Heart right ventricle (tissue), 16 donors: ENCODE measurements around the gene ME3. TPM values are rescaled to one million over a fixed set of nuclear protein-coding genes. Genes with fewer than 3 reads are reported as not detected.
"Not testable (repeated sequence)": the region's sequence is repeated elsewhere in the genome, so short reads cannot be mapped to it uniquely, and the experiment has no call there.

Experiments used
- ATAC-seq, 8 donors: fragments of 200-7000 bp; cut with Tn5 transposase; one replicate each; pipeline ENCODE4 v1.9.1; 2020; ENCODE audit warnings: mild to moderate bottlenecking in 8 of 8, moderate library complexity in 8 of 8, moderate number of reproducible peaks in 1 of 8
- DNase-seq, 2 donors: peaks; one replicate each; pipeline ENCODE4 v3.0.0-alpha.2; 2020
- H3K27ac ChIP-seq, 10 donors: fragments of 200-600 bp; sonication (generic) in 2 of 10; one replicate each; pipeline versions ENCODE4 v1.5.0 to v1.8.0; 2020 to 2022; ENCODE audit warnings: mild to moderate bottlenecking in 3 of 10
- H3K27me3 ChIP-seq, 7 donors: fragments of 200-600 bp; one replicate each; pipeline ENCODE4 v1.8.0; 2021 to 2022; ENCODE audit warnings: mild to moderate bottlenecking in 2 of 7
- H3K36me3 ChIP-seq, 9 donors: fragments of 200-600 bp; sonication (generic) in 1 of 9; one replicate each; pipeline versions ENCODE4 v1.5.0 to v1.8.0; 2020 to 2022; ENCODE audit warnings: mild to moderate bottlenecking in 2 of 9
- H3K4me1 ChIP-seq, 9 donors: fragments of 200-600 bp; sonication (generic) in 1 of 9; one replicate each; pipeline versions ENCODE4 v1.5.0 to v1.8.0; 2020 to 2022; ENCODE audit warnings: mild to moderate bottlenecking in 4 of 9
- H3K4me3 ChIP-seq, 10 donors: fragments of 200-600 bp; sonication (generic) in 2 of 10; one replicate each; pipeline versions ENCODE4 v1.5.0 to v1.8.0; 2020 to 2022; ENCODE audit warnings: mild to moderate bottlenecking in 7 of 10, moderate library complexity in 2 of 10
- H3K9me3 ChIP-seq, 11 donors: fragments of 200-600 bp in 10 of 11; sonication (generic) in 2 of 11; one replicate each; pipeline versions ENCODE4 v1.5.0 to v1.8.0; 2013 to 2022; ENCODE audit warnings: mild to moderate bottlenecking in 2 of 11, control low read depth in 1 of 11, moderate library complexity in 1 of 11
- CTCF ChIP-seq, 9 donors: fragments of 200-600 bp; sonication (generic) in 2 of 9; IDR thresholded peaks; one replicate each; pipeline versions ENCODE4 v1.5.0 to v1.8.0; 2021 to 2022; ENCODE audit warnings: antibody characterized with exemption in 9 of 9, mild to moderate bottlenecking in 5 of 9, moderate library complexity in 1 of 9
- WGBS, 2 donors: extraction: QIAGEN DNeasy Blood & Tissue Kit; methylation state at CpG; one replicate each; pipeline ENCODE4 v1.1.7; 2013; ENCODE audit warnings: inconsistent platforms in 1 of 2; 5-methylcytosine and 5-hydroxymethylcytosine counted together
- intact Hi-C, 10 donors: fragments of 100-400 bp; cut with DNase I; formaldehyde crosslinking; loops; one replicate each; pipeline versions ENCODE4 v1.11.1 to v1.14.2; 2022
- polyA plus RNA-seq, 2 donors: library from polyadenylated mRNA; stranded (reverse); fragments of 200-250 nt; gene quantifications; one replicate each; pipeline ENCODE4 v1.2.3, GENCODE V29; 2013
- total RNA-seq, 10 donors: library from RNA; stranded (reverse); fragmentation: NEBNext Ultra II Directional in 3 of 10; extraction: Animal tissue kit (Norgen Biotek cat#: 25700) in 3 of 10; gene quantifications; one replicate each; pipeline versions ENCODE4 v1.2.1 to v1.2.4, GENCODE V29; 2021 to 2023
- donor health status: Arrhythmogenic right ventricular cardiomyopathy.
- donor health status: ischemic (EF 13 %, LVEDD 7.1; RV severe dilation, severe dysfunction).
- donor health status: healthy with polysubstance abuse.
- donor health status: DM: no; HTN: yes; CAD: no.
- donor health status: DM: no; HTN: no; CAD: no.
- donor health status: ischemic (EF 25% LVEDD 6.9; RV normal size, moderate dysfunction).
- donor health status: ischemic (EF 25% LVEDD 5.7; RV mildly dilated, moderate dysfunction).
- donor health status: healthy.
- donor health status: DM: yes; HTN: yes; CAD: no.
- donor health status: Ischemic cardiomyopathy.
- donor health status: ischemic (EF 35%, LVEDD 5.7; RV mildly dilated, moderate dysfunction).
- donor health status: nonischemic (EF 11% LVEDD 7.7; RV severe dilation, severe dysfunction).
- donor health status: DM: yes; HTN: yes; CAD: no.
- donor health status: PGD.
- donor health status: ischemic (EF 29% LVEDD 5.4; RV normal size, mild dysfunction).
- donor health status: nonischemic (EF 23%, LVEDD 6.1; RV moderate dilation, normal function).

The ME3 gene
- total and polyA plus RNA-seq, 12 donors: 17.2 to 46.8 (median 33.7) TPM

DNA sequence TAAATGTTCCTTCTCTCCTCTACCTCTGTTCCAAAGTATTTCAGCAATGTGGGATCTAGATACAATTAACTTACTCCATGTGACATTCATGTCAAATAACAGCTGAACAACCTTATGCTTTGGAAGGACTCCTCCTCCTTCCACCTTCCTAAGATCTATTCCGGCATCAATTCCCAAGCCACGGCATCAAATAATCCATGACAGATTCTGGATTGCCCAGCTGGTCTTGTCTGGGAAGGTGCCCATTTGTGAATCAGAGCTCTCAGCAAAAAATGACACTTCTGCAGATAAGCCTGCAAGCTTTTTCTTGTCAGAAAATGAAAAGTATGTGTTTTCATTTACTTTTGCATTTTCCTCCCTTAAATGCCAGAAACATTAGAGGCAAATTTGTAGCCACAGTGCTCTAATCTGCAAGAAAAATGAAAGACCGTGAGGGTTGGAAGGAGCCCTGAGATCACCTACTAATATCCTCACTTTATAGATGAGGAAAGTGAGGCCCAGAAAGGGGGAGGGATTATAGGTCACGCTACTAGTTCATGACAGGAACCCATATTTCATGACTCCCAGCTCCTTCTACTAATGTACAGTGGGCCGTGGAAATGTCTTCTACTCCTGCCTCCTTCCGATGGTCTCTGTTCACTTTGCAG, 124.0 kb downstream of the ME3 start:
- Histone ChIP-seq H3K9me3 (no peaks in the 10 kb centered on the region), H3K27ac (peak overlapping the region; percentile 33 to 83 (median 65)), H3K4me3 (no peak overlapping the region), H3K4me1 (peaks cover 7 to 58% (median 33%) of the 10 kb centered on the region in 9 donors), H3K36me3 (no peaks in the 10 kb centered on the region), H3K27me3 (no peaks in the 10 kb centered on the region)
- WGBS, 2 donors: 67 to 72% methylated on average over 6 of the region's 6 CpGs
- no peak for TF ChIP-seq CTCF (IDR thresholded peaks at IDR 0.05)
- intact Hi-C loops: loop anchor here in 1 of 10 donors (5.0 kb wide), 1 partner anchor 39 kb away; no protein-coding TSS in a partner anchor
- DNase-seq: no peak
- ATAC-seq: peak in 4 of 8 donors; percentile 16 to 27 (median 19)

DNA sequence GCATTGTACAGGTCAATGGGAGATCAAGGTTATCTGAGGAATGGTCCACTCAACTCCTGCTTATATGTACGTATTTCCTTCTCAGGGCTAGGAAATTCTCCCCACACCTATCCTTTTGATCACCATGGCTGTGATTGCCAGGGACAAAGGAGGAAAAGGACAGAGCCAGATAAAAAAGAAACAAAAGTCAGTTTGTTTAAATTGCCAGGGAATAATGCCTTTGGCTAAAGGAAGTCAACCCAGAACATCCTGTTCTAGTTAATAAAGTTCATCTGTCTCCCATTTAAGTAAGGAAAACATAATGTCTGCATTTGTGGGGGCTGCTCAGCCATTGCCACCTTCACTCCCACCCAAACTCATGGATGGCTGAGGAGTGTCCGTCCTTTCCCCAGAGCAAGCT, 124.7 kb downstream of the ME3 start:
- ATAC-seq (peak in 7 of 8 donors; percentile 67 to 91 (median 70)), DNase-seq (no peak)
- H3K4me3 ChIP-seq: no peak overlapping the region
- TF ChIP-seq CTCF (IDR thresholded peaks at IDR 0.05): no peak
- no peaks in the 10 kb centered on the region for H3K9me3 ChIP-seq
- 46 to 67% methylated on average over 2 of the region's 2 CpGs for WGBS, 2 donors
- intact Hi-C loops: loop anchor here in 1 of 10 donors (5.0 kb wide), 1 partner anchor 40 kb away; no protein-coding TSS in a partner anchor
- H3K27me3 ChIP-seq: no peaks in the 10 kb centered on the region
- H3K4me1 ChIP-seq: peaks cover 7 to 51% (median 33%) of the 10 kb centered on the region in 9 donors
- no peaks in the 10 kb centered on the region for H3K36me3 ChIP-seq
- peak overlapping the region; percentile 33 to 83 (median 65) for H3K27ac ChIP-seq

- DNase-seq, H3K4me3 ChIP-seq, H3K27me3 ChIP-seq, H3K9me3 ChIP-seq, H3K36me3 ChIP-seq, intact Hi-C loops, H3K27ac ChIP-seq, H3K4me1 ChIP-seq, ATAC-seq: not testable (repeated sequence)
- WGBS, 2 donors: 94 to 96% methylated on average over 3 of the region's 3 CpGs
These were observed 131.1 kb downstream of the ME3 start for GRCh38 chr11:86541299-86541698.

DNA sequence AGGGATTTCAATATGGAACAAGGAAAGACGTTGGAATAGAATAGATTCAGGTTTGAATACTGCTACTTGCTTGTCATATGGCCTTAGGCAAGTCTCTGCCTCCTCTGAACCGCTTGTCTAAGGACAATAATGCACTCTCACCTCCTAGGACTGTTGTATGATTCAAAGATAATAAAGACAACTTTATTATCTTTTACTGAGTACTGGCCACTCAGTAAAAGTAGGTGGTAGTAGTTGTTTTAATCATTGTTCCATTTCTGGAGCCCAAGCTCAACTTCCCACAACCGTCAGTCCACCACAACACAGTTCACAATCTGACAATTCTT, 134.2 kb downstream of the ME3 start:
- Histone ChIP-seq H3K9me3 (peaks cover 0 to 6% (median 0%) of the 10 kb centered on the region in 11 donors), H3K27me3 (no peaks in the 10 kb centered on the region), H3K27ac (no peak overlapping the region), H3K36me3 (no peaks in the 10 kb centered on the region), H3K4me1 (no peaks in the 10 kb centered on the region), H3K4me3 (no peak overlapping the region)
- intact Hi-C loops: loop anchor here in 1 of 10 donors (5.0 kb wide), 1 partner anchor 36 kb away; no protein-coding TSS in a partner anchor
- no peak for ATAC-seq
- 87 to 91% methylated on average over 3 of the region's 3 CpGs for WGBS, 2 donors
- no peak for TF ChIP-seq CTCF (IDR thresholded peaks at IDR 0.05)
- no peak for DNase-seq

GRCh38 chr11:86537541-86538222, 134.7 kb downstream of the ME3 start:
- Histone ChIP-seq H3K27ac (no peak overlapping the region), H3K4me3 (no peak overlapping the region), H3K27me3 (no peaks in the 10 kb centered on the region), H3K4me1 (no peaks in the 10 kb centered on the region), H3K36me3 (no peaks in the 10 kb centered on the region), H3K9me3 (peaks cover 0 to 6% (median 0%) of the 10 kb centered on the region in 11 donors)
- no peak for DNase-seq
- TF ChIP-seq CTCF (IDR thresholded peaks at IDR 0.05): peak in 5 of 9 donors; percentile 11 to 50 (median 17)
- peak in 1 of 8 donors; percentile 39 for ATAC-seq
- intact Hi-C loops: loop anchor here in 1 of 10 donors (5.0 kb wide), 1 partner anchor 35 kb away; no protein-coding TSS in a partner anchor
